ENCODE measurements around the gene DNAI2.
"Not testable (repeated sequence)": the region's sequence is repeated elsewhere in the genome, so short reads cannot be mapped to it uniquely, and the experiment has no call there.

Gene DNAI2

DNA sequence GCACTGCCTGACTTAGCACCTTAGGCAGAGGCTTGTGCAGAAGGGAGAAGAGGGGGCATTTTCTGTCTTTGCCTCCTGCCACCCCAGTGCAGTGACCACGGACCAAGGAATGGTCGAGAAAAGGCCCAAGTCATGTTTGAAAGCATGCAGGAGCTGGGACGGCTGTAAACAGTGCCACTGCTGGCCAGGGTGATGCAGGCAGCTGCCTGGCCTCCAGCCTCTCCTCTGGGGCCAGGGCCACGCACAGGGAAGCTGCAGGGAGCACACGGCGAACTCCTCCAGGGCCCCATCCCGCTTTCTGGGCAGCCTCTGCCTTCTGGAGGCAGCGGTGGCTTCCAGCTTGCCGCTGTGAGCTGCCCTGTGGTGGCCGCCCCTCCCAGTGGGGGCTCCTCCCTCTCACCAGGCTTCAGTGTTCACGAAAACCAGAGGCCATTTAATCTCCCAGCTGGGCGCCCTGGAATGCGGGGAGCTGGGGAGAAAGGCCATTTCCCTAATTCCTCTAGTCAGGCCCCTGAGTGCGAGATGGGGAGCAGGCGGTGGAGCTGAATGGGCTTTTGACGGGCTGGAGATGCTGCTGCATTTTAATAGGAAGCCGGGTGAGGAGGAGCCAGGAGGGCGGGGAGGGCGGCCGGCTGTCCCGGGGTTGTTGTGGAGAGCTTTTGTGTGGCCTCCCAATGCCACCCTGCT is 28.7 kb upstream of the DNAI2 start:
- DNase-seq, result no peak

DNA sequence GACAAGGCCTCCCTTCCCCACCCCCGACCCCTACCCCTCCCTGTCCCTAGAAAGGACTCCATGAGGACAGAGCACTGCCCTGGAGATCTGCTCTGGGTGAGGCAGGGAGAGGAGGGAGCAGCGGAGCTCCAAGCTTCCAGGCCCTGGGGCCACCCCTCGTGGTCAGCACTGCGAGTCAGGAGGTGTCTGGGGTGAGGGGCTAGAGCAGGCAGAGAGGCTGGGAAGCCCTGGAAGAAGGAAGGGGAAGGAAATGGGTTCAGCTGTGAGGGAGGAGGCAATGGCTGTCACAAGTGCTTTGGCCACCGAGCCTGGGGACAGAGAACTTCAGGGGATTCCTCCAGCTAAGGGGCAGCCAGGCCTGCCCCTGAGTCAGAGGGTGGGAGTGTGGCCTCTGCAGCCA is 28.2 kb upstream of the DNAI2 start:
- DNase-seq, result no peak

DNA sequence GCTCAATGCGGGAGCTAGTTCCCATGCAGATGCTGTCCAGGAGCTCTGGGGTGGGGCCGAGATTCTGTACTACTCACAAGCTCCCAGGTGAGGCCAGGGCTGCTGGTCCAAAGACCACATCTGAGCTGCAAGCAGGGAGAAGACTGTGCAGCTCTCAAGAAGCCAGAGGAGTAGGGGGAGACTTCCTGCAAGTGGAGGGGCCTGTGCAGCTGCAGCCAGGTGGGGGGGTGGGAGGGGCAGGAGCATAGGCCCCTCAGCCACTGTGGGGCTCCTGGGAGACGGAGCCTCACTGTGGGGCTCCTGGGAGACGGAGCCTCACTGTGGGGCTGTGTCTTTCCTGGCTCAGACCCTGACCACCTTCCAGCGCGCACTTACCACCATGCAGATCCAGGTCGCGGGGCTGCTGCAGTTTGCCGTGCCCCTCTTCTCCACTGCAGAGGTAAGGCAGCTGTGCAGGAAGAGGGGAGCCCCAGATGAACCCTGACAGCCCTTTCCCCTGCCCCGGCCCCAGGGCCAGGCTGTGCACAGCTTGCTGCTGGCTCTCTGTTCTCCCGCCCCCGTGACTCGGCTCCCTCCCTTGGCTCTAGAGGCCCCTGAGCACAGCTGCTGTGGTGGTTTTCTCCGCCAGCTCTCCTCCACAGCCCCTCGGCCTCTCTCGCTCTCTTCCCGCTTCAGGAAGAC is 24.3 kb upstream of the DNAI2 start:
- DNase-seq, result no peak

DNA sequence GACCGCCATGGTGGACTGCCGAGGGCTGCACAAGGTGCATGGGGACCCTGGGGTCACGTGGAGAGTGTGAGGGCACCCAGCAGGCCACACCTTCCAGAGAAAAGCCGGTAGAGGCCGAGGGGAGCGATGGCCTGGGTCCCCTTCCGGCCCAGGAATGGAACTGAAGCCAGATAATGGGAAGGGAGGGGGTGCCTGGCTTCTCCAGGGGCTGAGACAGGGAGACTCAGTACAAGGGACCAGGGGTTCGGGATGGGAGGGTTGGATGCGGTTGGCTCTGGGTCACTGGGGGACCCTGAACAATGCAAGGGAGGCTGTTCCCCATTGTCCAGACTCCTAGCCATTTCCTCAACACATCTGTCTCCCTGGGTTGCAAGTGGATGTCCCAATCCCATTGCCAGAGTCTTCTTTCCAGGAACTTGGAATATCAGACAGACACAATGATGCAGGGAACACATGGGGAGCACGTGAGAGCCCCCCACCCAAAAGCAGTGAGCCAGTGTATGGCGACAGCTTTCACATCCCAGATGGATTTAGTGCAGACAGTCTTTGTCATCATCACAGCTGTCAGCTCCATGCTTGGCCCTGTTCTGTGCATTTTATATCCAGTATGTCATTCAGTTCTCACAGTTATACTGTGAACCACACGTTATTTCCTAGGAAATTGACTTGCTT is 23.6 kb upstream of the DNAI2 start:
- DNase-seq, result no peak

DNA sequence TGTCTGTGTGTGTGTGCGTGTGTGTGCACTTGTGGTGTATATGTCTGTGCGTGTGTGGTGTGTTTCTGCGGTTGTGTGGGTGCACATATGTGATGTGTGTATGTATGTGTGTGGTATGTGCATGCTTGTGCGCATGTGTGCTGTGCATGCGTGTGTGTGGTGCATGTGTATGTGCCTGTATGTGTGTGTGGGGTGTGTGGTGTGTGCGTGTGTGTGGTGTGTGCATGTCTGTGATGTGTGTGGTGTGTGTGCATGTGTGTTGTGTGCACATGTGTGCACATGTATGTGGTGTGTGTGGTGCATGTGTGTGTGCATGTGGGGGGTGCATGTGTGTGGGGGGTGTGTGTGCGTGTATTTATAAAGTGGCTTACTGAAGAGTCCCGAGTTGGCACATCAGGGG is 23.0 kb upstream of the DNAI2 start:
- no peak for DNase-seq

DNA sequence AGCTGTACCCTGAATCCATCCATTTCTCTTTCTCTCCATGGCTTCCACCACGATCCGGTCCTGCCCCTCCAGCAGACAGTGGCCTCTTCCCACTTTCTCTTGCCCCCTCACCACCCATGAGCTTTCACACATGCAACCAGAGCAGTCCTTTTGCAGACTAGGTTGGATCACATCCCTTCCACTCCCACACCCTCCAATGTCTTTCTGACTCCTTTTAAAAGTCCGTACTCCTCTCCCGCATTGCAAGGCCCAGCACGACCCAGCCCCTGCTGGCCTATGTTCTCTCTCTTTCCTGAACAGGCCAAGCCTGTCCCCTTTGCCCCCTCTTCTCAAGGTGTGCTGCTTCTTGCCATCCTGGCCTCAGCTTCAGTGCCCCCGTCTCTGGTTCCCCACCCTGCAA is 22.5 kb upstream of the DNAI2 start:
- no peak for DNase-seq

DNA sequence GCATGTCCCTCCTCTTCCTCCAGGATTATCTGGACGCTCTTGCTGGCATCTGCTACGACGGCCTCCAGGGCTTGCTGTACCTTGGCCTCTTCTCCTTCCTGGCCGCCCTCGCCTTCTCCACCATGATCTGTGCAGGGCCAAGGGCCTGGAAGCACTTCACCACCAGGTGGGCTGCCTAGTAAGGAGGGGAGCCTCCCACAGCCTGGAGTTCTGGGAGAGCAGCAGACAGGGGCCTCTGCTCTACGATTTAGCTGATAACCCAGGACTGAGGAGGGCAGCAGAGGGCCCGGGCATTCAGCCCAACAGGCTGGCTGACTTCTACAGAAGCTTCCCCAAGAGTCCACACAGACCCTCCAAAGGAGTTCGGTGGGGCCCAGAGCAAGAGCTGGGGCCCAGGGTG is 21.8 kb upstream of the DNAI2 start:
- no peak for DNase-seq

DNA sequence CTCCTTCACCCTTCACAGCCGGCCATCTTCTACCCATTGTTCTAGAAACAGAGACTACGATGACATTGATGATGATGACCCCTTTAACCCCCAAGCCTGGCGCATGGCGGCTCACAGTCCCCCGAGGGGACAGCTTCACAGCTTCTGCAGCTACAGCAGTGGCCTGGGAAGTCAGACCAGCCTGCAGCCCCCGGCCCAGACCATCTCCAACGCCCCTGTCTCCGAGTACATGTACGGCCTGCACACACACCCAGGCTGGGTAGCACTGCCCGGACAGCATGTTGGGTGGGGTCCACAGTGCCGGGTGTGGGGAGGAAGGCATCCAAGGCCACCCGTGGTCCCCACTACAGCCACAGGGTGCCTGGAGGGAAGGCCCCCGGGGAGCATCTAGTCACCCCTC is 21.0 kb upstream of the DNAI2 start:
- DNase-seq, result no peak

DNA sequence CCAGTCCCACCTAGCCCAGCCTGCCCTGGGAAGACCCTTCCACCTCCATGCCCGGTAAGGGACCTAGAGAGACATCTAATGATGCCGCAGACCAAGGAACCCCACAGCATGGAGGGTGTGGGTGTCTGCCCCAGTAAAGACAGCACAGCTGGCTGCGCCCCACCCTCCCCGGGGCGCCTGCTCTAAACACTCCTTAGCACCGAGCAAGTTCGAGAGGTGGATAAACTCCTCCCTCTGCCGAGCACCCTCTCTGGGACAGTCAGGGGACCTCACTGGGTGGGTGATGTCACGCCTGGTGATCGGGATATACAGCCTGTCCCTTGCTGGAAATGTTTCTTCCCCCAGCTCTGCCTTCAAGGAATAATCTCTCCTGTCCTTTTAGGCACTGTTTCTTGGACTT is 16.7 kb upstream of the DNAI2 start:
- DNase-seq, result no peak

DNA sequence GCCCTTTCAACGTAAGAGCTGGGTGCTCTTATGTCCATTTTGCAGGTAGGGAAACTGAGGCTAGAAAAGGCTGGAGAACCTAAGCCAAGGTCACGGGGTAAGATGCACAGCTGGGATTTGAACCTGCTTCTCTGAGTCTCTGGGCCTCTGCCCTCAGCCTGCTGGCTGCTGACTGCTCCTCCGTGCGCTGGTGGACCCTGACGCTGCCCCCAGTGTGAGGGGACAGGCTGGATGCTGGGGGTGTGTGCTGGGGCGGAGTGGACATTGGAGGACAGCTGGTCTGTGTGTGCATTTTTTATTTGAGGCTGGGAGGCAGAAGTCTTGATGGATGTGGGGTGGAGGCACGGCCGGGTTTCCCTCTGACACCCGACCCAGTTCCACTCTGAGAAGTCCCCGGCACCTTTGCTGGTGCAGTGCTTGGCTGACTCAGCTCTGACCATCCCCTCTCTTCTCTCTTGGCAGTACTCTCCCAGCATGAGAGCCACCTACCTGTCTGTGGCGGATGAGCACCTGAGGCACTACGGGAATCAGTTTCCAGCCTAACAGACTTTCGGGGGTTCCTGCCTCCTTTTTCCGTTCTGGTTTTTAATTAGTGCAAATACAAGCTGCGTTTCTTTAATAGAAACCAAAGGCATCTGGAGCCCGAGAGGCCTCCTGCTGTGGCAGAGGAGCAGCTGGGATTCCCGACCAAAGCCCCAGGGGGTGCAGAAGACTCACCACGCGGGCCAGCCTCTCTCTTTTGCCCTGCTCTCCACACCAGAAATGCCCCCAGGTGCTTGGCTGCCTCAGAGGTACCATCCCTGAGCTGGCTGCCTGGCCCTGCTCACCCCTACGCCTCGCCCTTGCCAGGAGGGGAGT is 14.1 kb upstream of the DNAI2 start:
- no peak for DNase-seq

DNA sequence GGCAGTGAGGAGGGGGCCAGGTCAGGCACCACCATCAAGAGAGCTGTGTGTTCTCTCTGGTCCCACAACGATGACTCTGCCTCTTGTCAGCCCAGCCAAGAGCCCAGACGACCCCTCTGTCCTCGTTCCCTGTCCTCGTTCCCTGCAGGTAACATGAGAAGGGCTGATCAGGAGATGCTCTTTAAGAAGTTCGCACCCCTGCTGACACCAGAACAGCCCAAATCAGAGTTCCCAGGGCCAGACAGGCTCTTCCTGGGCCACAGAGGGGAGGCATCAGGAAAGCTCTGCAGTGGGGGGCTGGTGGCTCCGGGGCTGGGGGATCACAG is 13.5 kb upstream of the DNAI2 start:
- no peak for DNase-seq

DNA sequence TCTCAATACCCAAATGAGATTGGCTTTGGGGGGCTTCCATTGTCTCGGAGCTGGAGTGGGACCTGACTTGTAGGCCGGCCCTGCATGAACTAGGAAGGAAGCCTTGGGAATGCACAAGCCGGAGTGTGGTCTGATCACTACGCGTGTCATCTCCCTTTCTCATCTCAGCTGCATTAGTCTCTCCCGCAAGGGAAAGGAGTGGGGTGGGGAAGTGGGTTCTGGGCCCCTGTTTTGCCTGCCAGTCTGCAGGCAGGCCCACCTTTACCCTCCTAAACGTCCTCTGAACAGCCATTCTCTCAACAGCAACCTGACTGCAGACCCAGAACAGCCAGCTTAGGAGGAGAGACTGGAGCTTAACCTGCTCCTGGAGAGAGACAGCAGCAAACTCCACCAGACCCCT is 11.4 kb upstream of the DNAI2 start:
- no peak for DNase-seq

DNA sequence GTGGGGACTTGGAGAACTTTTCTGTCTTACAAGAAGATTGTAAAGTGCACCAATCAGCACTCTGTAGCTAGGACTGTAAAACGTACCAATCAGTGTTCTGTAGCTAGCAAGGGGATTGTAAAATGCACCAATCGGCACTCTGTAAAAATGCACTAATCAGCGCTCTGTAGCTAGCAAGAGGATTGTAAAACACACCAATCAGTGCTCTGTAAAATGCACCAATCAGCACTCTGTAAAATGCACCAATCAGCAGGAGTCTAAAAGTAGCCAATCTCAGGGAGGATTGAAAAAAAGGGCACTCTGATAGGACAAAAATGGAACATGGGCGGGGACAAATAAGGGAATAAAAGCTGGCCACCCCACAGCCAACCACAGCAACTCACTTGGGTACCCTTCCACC is 7.0 kb upstream of the DNAI2 start:
- not testable (repeated sequence) for DNase-seq

DNA sequence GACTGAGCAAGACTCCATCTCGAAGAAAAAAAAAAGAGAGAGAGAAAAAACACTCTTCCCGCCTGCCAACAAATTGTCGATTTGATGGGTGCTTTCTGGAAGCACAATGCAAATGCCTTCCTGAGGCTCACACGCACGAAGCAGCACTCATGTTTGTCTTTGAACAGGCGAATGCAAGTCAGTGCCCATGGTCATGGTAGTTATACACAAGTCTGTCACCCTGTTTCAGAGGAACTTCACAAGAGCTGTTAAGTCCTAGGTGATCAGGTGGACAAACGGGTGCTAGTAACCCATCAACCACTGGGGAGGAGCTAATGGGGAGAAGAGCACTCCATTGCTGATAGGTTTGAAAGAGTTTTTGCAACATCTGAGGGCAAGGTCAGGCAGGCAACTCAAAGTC is 6.5 kb upstream of the DNAI2 start:
- no peak for DNase-seq

DNA sequence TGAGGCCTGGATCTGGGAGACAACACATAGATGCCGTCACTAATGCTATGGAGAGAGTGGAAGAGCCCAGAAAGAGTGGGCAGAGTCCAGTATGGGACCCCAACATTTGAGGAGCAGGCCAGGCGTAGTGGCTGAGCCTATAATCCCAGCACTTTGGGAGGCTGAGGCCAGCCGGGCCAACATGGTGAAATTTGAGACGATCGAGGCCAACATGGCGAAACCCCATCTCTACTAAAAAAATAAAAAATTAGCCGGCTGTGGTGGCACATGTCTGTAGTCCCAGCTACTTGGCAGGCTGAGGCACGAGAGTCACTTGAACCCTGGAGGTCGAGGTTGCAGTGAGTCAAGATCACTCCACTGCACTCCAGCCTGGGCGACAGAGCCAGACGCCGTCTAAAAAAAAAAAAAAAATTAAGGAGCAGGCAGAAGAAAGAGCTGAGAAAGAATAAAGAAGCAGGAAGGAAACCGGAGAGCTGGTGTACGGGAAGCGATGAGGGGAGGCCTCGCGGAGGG is 6.0 kb upstream of the DNAI2 start:
- no peak for DNase-seq

DNA sequence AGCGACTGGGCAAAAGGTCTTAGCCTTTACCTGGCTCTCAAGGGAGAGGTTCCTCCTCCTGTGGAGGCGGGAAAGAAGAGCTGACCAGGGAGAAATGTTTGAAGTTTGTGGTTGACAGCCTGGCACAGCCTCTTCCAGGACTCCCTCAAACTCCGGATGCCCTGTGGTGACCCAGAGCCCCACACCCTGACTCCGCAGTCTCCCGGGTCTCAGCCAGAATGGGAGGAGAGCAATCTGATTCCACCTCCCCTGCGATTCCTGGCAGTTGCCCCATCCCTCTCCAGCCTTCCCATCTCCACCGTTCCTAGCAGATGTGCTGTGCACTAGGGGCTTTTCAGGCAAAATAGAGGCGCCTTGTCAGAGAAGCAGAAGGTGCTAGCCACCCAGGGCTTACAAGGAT is 5.5 kb upstream of the DNAI2 start:
- DNase-seq, result no peak

DNA sequence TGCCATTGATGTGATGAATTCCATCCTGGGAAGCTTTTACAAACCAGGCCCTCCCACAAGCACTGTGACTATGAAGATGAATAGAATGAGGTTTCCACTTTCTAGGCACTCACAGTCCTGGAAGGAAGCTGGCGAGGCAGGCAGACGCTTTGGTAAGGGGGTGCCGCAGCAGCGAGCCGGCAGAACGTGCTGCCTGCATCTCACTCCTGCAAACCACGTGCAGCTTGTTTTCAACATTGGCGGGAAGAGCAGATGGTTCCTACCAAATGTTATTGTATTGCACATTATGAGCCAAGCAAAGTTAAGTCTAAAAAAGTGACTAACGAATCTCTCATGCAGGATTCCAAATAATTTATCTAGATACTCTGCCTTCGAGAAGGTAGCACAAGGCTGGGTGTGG is 3.7 kb upstream of the DNAI2 start:
- no peak for DNase-seq

DNA sequence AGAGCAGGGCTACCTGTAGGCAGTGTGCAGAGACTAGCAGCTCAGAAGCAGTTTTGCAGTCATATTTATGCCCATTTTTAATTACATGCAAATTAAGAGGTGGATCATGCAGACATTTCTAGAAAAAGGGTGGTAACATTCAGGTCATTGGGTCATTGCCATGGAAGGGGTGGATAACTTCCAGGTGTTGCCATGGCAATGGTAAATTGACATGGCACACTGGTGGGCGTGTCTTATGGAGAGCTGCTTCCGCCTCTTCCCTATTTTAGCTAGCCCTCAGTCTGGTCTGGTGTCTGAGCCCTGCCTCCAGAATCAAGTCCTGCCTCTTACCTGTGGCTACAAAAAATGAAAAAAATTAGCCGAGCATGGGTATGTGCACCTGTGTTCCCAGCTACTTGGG is 2.8 kb upstream of the DNAI2 start:
- DNase-seq, result no peak

DNA sequence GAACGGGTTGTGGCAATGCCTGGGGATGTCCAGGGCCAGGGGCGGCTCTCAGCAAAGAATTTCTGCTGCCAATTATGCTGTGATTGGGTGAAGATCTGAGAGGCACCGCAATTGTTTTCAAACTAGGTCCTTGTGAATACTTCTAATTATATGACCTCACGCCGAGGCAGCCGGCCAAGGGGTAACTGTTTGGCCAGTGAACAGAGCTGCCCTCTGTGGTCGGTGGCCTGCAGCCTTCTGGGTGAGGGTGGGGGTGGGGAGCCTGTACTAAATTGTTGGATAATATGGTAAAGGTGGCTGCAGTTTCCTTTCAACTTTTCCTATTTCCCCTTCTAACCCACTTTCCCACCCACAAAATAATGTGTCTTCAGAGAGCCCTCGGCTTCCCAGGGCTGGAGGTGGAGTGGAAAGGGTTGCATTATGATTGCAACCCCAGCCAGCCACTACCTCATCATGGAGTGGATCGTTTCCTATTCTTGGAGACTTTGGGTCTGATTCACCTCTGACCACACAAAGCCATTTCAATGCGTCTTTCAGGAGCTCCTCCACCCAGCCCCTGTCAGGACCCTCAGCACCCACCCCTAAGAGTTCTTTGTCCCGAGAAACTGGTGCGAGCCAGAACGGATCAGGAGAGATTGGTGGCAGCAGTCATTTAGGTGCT is 2.0 kb upstream of the DNAI2 start:
- DNase-seq, result no peak

DNA sequence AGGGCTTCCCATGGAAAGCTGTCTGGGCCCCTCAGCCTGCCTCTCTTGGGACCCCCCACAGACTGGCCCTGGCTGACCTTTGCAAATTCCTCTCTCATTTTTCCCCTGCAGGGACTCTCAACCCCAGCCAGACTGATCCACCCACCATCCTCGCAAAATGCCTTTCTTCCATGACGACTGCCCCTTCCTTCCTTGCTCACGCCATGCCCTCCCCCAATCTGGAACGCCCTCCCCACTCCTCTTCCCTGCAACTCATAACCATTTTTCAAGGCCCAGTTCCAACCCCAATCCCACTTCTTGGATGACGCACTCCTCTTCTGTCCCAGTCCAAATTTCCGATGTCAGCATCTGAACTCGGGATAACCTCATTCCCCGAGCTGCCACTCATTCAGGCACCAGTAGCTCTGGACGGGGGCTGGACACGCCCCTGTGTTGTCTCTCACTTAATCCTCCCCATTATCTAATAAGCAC is 1.3 kb upstream of the DNAI2 start:
- no peak for DNase-seq

DNA sequence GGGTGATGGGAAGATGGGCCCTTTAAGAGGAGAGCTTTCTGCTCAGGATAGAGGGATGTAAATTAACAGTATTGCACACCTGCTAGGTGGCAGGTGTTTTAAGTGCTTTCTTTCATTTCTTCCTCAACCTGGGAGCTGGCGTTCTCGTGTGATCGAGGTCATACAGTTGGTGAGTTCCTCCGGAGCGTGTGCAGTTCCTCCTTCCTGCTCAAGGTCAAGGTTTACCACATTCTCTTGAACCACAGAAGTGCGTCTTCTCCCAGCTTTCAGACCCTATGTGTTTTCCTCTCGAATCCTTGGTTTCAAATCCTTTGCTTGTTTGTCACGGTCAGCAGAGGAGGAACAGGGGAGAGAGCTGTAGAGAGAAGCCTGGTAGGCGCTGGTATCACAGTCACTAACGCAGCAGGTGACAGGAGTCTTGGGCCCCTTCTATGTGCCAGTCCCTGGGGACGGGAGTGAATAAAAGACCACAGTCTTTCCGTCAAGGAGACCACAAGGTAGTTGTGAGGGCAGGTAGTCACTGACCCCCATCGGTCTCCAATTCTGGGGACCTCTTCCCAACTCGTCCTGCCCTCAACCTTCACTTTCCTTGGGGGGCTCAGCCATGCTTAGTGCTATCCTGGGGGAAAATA is 791 bp downstream of the DNAI2 start:
- no peak for DNase-seq

DNA sequence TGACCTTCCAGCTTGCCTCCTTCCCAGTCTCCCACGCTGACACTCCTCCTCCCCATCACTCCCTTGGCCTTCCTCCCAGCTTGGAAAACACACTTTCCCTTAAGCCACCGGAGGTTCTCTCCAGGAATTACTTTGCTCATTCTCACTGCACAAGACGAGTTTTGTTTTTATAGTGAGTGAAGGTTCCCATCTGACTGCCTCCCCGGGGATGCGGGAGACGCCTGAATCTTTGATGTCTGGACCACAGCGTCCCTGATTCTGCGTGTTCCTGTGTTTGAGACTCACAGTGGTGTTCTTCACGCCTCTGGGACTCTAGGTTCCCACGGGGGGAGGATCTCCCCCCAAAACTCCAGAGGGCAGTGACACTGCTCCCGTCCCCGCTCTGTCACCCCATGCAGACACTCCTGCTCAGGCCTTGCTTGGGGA is 2.0 kb downstream of the DNAI2 start:
- DNase-seq, result no peak

Data from activated gamma-delta T cell treated with Interleukin-2 at 50 U/mL for 16 hours (primary cell).